Islet precursor cell (in vitro differentiated cells): ENCODE results near the gene SLC18A2.

Experiments
- DNase-seq: peaks from one replicate; pipeline ENCODE4 v3.0.0-alpha.2; 2018

Gene SLC18A2

DNA sequence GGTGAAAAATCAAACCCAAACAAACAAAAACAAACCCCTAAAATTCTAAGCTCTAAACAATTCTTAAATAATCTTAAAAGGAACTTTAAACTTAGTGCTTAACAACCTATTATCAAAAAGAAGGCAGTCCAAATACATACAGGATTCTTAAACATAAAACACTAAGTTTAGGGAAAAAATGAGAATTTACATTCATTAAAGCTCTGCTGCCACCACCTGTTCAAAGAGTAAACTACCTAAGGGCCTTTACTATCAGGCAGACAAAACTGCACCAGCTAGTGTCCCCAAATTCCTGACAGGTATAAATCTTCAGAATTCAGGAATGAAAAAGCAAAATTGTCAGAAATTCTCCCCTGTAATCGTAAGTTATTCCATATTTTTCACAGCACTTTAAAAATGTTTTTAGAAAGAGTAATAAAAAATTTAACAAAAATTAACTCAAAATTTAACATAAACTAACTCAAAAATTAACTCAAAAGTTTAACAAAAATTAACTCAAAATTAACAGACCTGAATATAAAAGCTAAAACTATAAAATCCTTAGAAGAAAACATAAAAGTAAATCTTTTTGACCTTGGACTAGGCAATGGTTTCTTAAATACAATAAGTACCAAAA is 79.2 kb downstream of the SLC18A2 start:
- DNase-seq, result no peak

DNA sequence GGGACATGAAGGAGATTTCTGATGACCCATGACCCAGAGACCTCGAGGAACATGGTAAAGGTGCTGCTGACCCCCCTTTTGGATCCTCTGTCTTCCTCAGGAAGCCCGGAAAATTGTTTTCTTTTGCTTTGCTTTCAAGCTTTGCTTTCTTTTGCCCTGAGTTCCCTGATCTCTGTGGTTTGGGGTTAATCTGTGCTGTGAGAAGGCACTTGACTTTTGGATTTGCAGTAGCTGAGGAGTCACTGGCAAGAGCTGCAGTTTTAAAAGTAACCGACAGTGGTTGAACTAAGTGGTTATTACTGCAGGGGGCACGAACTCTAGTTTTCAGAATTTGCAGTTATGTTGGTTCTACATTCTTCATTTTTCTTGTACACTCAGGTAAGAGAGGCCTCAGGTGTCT is 81.3 kb downstream of the SLC18A2 start:
- no peak for DNase-seq

- no peak for DNase-seq
Observed at GRCh38 chr10:117324367-117324766, 83.5 kb downstream of the SLC18A2 start.

DNA sequence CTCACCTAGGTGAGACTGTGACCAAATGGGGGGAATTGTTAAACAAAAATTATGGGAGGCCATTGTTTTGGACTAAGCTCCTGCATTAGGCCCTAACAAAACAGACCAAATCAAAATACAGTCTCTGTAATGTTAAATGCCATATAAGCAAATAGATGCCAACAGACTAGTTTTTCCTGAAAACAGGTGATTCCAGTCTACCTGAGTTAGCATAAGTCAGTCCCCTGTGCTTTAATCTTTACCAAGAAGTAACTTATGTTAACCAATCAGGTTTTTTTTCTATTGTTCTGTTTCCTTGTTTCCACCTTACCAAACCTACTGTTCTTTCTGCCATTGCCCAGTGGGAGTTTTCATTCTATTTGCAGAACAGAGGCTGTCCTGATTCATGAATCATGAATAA is 86.3 kb downstream of the SLC18A2 start:
- DNase-seq, result no peak
